GM21576 (cell line): Measurements from ENCODE around the gene B3GALNT2.
"Not testable (repeated sequence)": the region's sequence is repeated elsewhere in the genome, so short reads cannot be mapped to it uniquely, and the experiment has no call there.

Experiments used
- ATAC-seq: cut with Tn5 transposase; IDR thresholded peaks from one replicate; pipeline ENCODE4 v1.9.1; 2021; ENCODE audit warnings: mild to moderate bottlenecking, moderate library complexity; ENCODE audit not compliant: unreplicated experiment

B3GALNT2 gene

GRCh38 chr1:235504494-235505222 lies 406 bp upstream of the B3GALNT2 start:
- peak; percentile 73 for ATAC-seq

DNA sequence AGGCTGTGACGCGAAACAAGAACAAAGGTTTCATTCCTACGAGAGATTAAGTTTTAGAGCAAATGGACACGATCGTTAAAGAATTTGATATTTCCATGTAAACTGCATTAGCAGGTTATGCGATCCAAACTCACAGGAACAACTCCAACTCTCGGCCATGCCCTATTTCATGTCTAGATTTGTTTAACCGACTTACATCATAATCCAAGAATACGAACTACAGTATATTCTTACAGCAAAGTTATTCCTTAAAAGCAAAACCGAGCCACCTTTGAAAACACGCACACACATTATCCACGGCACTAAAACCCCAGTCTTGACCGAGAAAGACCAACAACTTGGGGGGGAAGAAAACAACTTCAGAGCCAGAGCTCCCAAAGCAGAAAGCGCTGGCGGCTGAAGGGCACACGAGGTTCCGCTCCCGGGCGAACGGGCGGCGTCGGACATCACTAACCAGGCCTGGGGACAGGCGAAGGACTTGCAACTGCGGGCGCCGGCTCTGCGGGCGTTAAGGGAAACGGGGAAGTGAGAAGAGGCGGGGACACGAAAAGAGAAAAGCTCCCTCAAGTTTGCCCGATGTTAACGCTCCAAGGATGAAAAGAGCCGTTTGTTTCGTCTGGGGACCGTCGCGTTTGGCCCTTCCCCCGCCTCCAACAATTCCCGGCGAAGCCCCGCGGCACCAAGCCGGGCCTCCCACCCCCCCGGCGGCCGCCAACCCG lies 690 bp downstream of the B3GALNT2 start:
- ATAC-seq, result peak; percentile 14

DNA sequence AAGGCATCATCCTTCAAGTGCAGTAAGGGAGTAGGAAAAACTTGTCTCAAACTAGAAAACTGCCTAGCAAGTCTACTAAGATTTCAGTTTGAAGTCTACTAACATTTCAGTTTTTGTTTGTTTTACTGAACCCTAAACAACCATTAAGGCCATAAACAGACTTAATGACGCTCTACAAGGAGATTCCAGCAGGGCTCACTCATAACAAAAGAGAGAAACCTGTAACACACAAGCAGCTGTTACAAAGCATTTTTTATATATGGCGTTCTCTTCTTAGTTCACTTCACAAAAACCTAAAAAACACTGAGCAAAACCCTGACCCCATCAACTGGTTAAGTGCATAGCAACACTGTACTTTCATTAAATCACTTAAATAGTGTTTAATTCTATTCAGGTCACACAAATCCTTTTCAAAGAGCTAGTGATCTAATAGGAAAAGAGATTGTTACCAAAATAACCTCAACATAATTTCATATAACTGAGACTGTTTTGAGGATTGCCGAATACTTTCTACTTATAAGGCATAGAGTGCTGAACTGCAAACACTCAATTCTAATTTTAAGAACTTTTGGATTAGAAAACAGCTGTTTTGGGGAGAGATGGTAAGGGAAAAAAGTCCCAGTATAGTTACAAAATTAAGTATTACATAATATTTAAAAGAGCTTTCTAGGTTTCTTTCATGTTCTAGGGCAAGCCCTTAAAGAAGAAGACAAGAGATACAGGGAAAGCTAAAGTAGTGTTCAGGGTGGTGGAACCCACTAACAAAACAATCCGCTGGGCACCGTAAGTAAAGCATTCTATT lies 1.4 kb downstream of the B3GALNT2 start:
- ATAC-seq, result no peak

DNA sequence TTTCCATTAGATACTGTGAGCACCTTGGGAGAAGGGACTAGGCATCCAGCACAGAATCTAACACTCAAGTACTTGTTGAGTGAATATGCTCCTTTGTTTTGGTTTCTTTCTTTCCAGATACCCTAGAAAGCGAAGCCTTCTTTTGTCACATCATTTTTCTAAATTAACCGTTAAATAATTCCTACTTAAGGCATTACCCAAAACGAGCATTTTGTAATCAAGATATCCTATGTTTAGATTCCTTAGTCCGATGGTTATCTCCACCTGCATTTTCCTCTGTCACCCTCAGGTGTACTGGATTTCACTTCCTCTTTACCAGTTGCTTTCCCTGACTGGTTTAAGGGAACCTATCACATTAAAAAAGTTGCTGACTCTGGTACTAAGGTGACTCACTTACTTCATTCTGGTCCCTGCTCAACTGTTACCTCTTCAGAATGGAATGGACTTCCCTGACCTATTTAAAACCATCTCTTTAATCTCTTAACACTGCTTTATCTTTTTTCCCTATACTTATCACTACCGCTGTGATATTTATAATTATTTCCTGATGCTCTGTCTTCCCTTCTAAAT lies 3.2 kb downstream of the B3GALNT2 start:
- ATAC-seq, result no peak

GRCh38 chr1:235495551-235495950 lies 8.7 kb downstream of the B3GALNT2 start:
- no peak for ATAC-seq

DNA sequence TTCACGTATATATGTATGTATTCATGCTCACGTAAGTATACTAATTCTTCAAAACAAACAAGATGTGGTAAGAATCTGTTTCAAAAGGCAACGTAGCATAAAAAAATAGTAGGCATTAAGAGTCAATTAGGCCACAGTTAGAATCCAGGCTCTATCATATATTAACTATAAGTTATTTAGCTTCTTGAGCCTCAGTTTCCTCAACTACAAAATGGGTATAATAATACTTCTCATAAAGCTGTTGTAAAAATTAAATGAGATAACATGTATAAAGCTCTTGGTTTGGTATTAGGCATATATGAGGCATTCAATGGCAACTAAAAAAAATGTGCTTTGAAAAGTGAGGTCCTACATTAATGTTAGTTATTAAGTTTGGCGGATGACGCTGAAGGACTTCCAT lies 9.2 kb downstream of the B3GALNT2 start:
- ATAC-seq, result no peak

DNA sequence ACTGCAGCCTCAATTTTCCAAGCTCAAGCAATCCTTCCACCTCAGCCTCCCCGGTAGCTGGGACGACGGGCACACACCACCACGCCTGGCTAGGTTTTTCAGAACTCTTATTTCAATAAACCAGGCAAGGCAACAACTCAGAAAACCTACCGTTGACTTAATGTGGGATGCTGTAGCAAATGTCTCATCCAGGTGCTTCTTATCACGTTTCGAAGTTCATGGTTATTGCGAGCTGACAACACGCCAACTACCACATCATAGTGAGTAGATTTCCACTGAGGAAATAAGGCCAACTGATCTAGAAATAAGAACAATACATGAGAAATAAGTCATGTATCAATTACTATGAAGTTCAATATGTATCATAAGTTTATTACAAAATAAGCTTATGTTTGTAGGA lies 9.7 kb downstream of the B3GALNT2 start:
- no peak for ATAC-seq

DNA sequence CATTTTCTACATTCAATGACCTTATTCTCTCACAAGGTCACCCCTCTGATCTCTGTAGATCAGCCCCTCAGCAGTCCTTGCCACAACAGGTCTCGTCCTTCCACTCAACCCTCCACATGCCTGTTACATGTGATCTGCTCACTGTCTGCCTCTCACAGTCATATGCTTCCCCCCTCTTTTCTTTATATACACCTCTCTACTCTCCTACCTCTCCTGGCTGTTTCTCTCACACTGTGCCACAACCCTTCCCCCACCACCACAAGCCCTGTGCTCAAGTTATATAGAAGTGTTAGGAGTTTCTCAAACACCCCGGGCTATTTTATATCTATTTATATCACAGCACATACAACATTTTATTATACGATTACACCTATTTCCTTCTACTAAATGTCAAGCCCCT lies 12.6 kb downstream of the B3GALNT2 start:
- no peak for ATAC-seq

DNA sequence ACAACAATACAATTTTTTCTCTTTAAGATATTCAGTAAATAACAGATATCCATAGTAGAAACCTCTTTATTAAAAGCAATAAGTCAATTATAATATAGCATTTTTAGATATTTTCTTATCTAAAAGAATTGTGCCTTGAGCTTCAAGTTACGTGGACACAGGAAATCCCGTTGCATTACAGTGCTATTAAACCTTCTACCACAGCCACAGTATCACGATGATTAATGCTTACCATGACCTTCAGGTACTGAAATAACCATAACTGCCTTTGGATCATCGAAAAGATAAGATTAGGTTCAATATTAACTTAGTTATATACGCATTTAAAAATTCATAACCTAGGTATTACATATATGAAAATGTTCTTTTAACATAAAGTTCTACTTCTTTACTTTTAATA lies 17.9 kb downstream of the B3GALNT2 start:
- no peak for ATAC-seq

DNA sequence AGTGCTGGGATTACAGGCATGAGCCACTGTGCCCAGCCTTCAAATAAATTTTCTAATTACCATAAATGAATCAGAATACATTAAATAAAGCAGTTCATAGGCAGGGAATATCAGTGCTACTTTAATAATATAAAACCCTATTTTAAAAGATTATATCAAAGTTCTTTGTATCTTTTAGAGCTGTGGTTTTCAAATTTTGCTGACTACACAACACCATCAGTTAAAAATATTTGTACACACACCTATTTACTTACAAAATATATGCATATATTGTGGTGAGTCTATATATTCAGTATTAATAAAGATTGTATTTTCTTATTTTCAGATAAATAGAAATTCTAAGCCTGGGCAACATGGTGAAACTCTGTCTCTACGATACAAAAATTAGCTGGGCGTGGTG lies 18.7 kb downstream of the B3GALNT2 start:
- ATAC-seq, result no peak

DNA sequence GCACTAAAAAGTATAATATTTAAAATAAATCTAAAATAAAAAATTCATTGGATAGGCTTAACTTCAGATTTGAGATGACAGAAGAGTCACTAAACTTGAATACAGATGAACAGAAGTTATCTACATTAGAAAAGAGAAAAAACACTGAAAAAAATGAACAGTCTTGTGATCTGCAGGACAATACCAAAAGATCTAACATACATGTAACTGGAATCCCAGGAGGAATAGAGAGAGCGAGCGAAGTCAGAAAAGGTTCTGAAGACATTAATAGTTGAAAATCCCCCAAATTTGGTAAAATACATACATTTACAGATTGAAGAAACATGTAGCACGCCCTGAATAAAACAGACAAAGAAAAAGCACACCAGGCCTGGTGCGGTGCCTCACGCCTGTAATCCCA lies 21.2 kb downstream of the B3GALNT2 start:
- no peak for ATAC-seq

- ATAC-seq, result no peak
These were observed 30.4 kb downstream of the B3GALNT2 start for GRCh38 chr1:235473806-235474205.

DNA sequence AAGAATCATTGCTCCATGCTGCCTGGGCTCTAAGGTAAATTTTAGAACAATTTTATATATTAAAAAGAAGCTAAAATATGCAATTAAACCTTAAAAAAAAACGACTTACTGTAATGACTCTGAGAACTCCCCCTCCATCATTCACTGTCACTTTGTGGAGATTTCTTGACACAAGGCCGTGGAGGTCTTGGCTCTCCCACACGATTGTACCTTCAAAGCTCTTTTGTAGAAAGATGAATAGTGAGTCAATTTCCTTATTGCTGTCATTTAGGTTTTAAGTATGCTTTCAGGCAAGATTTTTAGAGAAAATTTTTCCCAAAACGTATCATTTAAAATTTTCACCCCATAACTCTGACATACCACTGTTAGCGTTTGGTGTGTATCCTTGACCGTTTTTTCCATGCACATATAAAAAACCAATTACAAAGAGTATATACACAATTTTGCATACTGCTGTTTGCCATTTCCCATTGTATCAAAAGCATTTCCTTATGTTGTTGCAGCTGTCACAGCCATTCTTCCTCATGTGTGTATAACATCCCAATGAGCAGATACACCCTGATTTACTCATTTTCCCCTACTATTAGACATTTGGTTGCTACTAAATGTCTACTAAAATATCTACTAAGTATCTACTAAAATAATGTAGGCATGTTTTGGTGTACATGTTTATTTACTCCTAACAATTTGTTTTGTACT lies 33.4 kb downstream of the B3GALNT2 start:
- no peak for ATAC-seq

- not testable (repeated sequence) for ATAC-seq
These were observed 34.4 kb downstream of the B3GALNT2 start for GRCh38 chr1:235469897-235470296.

DNA sequence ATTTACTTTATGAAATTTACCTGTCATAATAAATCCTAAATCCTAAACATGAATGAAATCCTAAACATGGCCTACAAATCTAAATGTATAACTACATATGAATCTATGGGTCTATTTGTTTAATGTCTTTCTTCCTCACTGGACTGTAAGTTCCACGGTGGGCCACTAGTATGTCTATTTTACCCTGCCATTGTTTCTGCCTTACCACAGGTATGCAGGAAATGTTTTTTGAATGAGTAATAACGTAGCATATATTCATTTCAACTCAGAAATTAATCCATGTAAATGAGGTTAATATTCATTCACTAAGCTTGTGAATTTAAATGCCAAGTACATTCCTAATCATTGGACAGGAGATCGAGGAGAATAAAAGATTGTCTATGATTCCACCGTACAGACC lies 35.3 kb downstream of the B3GALNT2 start:
- ATAC-seq, result no peak

DNA sequence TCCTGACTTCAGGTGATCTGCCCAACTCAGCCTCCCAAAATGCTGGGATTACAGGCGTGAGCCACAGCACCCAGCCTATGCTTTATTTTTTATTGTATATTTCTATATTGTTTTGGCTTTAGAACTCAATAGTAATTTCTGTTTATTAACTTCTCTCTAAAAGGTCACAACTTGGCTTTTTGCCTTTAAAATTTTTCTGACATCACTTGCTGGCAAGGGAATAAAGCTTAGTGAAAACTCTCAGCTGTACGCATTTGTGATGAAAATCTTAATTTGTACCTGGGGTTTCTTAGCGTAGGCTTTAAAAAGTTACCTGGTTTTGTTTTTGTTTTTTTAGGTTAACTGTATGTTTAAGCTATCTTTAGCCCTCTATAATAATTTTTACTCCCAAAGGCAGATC lies 36.2 kb downstream of the B3GALNT2 start:
- ATAC-seq, result no peak

- no peak for ATAC-seq
These were observed 39.2 kb downstream of the B3GALNT2 start for GRCh38 chr1:235465066-235465465.

- not testable (repeated sequence) for ATAC-seq
These were observed 41.4 kb downstream of the B3GALNT2 start for GRCh38 chr1:235462832-235463231.

- ATAC-seq, result no peak
These were observed 42.3 kb downstream of the B3GALNT2 start for GRCh38 chr1:235461954-235462353.

DNA sequence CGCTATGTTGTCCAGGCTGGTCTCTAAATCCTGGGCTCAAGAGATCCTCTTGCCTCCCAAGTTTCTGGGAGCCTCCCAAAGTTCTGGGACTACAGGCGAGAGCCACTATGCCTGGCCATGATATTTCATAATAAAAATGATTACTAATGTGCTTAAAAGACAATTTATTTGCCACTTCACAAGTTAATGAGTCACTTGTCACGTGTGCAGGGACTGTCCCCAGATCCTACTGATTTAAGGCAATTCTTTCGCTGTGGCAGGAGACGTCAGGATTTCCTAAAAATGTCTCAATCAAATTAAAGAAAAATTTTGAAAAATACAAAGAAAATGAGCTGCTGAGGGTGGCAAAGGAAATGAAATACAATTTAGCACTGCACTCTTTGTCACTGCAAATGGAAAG lies 43.5 kb downstream of the B3GALNT2 start:
- no peak for ATAC-seq

GRCh38 chr1:235457856-235458255 lies 46.4 kb downstream of the B3GALNT2 start:
- ATAC-seq, result not testable (repeated sequence)
